GM11168 (cell line): ENCODE measurements around the gene MEAF6.
"Not testable (repeated sequence)": the region's sequence is repeated elsewhere in the genome, so short reads cannot be mapped to it uniquely, and the experiment has no call there.

Experiments
- in situ Hi-C: fragments of 300-500 bp; cut with MboI; formaldehyde crosslinking; loops from one replicate; pipeline ENCODE4 v1.12.0; 2022; ENCODE audit warnings: low sequenced_read_pairs; ENCODE audit not compliant: unreplicated experiment

MEAF6 gene

GRCh38 chr1:37532418-37533156 is 18.0 kb upstream of the MEAF6 start:
- in situ Hi-C loops: not testable (repeated sequence)

- in situ Hi-C loops: not testable (repeated sequence)
Observed at GRCh38 chr1:37529888-37530287, 15.3 kb upstream of the MEAF6 start.

- in situ Hi-C loops: no loop called here
Observed at GRCh38 chr1:37519613-37520012, 5.0 kb upstream of the MEAF6 start.

GRCh38 chr1:37518929-37519328 is 4.4 kb upstream of the MEAF6 start:
- in situ Hi-C loops: not testable (repeated sequence)

GRCh38 chr1:37518241-37518640 is 3.7 kb upstream of the MEAF6 start:
- in situ Hi-C loops: not testable (repeated sequence)

GRCh38 chr1:37517569-37517968 is 3.0 kb upstream of the MEAF6 start:
- in situ Hi-C loops: no loop called here

GRCh38 chr1:37515185-37516034 is 844 bp upstream of the MEAF6 start:
- in situ Hi-C loops: no loop called here

- in situ Hi-C loops: no loop called here
Observed at GRCh38 chr1:37513795-37514349, 694 bp downstream of the MEAF6 start.

GRCh38 chr1:37509181-37509580 is 5.4 kb downstream of the MEAF6 start:
- in situ Hi-C loops: loop anchor here (10.0 kb wide), 1 partner anchor 54 kb away; no protein-coding TSS in a partner anchor

- in situ Hi-C loops: loop anchor here (10.0 kb wide), 1 partner anchor 52 kb away; no protein-coding TSS in a partner anchor
Observed at GRCh38 chr1:37506740-37507139, 7.8 kb downstream of the MEAF6 start.

GRCh38 chr1:37502791-37503190 is 11.8 kb downstream of the MEAF6 start:
- in situ Hi-C loops: loop anchor here (10.0 kb wide), 1 partner anchor 48 kb away; no protein-coding TSS in a partner anchor

GRCh38 chr1:37502104-37502503 is 12.5 kb downstream of the MEAF6 start:
- in situ Hi-C loops: loop anchor here (10.0 kb wide), 1 partner anchor 47 kb away; no protein-coding TSS in a partner anchor

GRCh38 chr1:37501661-37502060 is 12.9 kb downstream of the MEAF6 start:
- in situ Hi-C loops: loop anchor here (10.0 kb wide), 1 partner anchor 47 kb away; no protein-coding TSS in a partner anchor

- in situ Hi-C loops: no loop called here
Observed at GRCh38 chr1:37498872-37499617, 15.5 kb downstream of the MEAF6 start.

GRCh38 chr1:37497832-37498231 is 16.7 kb downstream of the MEAF6 start:
- in situ Hi-C loops: no loop called here

- in situ Hi-C loops: no loop called here
Observed at GRCh38 chr1:37495875-37496274, 18.7 kb downstream of the MEAF6 start.

GRCh38 chr1:37493336-37494098 is 21.0 kb downstream of the MEAF6 start:
- in situ Hi-C loops: no loop called here

GRCh38 chr1:37487619-37487984 is 27.0 kb downstream of the MEAF6 start:
- in situ Hi-C loops: no loop called here
